GM12872 (cell line): Measurements from ENCODE around the gene LMX1A.

Experiments
- TF ChIP-seq, protein P1 (sequence below): IDR thresholded peaks from 3 replicates; pipeline ENCODE4 v1.5.1; 2011; ENCODE audit warnings: low read depth, mild to moderate bottlenecking, low read length, moderate library complexity; ENCODE audit not compliant: insufficient read depth

LMX1A gene

DNA sequence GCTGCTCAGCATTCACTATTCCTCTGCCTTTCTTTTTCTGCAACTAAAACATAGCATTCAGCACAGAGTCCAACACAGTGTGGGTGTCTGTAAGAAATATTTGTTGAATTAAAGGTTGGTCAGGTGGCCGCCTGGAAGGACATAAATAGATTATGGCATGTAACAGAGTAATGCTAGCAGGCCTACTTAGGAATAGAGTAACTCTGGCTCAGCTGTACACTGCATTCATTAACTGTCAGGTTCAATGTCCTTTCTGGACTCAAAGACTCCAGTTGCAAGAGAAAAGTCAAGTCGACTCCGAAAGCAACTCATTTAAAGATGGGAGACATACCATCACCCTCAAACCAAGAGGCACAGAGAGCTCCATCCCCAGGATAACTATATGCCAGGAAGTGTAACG lies 116.0 kb downstream of the LMX1A start:
- TF ChIP-seq, protein P1, sequence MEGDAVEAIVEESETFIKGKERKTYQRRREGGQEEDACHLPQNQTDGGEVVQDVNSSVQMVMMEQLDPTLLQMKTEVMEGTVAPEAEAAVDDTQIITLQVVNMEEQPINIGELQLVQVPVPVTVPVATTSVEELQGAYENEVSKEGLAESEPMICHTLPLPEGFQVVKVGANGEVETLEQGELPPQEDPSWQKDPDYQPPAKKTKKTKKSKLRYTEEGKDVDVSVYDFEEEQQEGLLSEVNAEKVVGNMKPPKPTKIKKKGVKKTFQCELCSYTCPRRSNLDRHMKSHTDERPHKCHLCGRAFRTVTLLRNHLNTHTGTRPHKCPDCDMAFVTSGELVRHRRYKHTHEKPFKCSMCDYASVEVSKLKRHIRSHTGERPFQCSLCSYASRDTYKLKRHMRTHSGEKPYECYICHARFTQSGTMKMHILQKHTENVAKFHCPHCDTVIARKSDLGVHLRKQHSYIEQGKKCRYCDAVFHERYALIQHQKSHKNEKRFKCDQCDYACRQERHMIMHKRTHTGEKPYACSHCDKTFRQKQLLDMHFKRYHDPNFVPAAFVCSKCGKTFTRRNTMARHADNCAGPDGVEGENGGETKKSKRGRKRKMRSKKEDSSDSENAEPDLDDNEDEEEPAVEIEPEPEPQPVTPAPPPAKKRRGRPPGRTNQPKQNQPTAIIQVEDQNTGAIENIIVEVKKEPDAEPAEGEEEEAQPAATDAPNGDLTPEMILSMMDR = no peak

- TF ChIP-seq, protein P1 = no peak
Observed at GRCh38 chr1:165239873-165240272, 116.6 kb downstream of the LMX1A start.

GRCh38 chr1:165235777-165236291 lies 120.7 kb downstream of the LMX1A start:
- TF ChIP-seq, protein P1 = no peak

- TF ChIP-seq, protein P1 = no peak
Observed at GRCh38 chr1:165235155-165235776, 121.2 kb downstream of the LMX1A start.

DNA sequence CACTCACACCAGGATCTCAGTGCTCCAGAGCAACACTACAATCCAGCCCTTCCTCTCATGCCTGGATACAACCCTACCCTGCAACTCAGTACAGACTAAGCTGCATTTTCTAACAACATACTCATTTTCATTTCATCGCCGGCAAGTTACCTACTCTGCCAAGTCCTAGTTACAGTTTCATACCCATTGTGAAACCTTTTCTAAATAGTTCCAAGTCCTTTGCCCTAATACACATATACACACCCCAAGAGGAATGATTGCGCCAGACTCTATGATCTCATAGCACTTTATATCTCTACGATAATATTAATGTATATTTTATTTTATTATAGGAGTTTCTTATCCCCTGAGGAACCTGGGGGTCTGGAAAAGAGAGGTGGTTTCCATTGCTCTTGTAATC lies 122.4 kb downstream of the LMX1A start:
- TF ChIP-seq, protein P1 = no peak

DNA sequence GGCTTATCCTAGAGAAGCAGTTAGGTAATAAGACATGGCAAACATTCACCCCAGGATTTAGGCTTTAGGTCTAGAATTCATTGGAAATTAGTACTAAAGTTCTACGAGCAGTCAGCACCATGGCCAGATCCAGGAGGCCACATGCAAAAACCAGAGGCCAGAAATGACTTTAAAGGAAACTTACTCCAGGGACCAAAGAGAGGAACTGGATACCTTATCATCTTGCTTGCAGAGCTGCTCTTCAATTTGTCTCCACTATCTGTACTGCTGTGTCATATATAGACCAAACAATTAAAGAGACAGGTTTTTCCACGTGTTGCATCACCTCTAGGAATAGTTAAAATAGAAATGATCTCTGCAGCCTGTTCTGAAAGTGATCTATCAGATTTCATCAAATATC lies 127.8 kb downstream of the LMX1A start:
- TF ChIP-seq, protein P1 = no peak

DNA sequence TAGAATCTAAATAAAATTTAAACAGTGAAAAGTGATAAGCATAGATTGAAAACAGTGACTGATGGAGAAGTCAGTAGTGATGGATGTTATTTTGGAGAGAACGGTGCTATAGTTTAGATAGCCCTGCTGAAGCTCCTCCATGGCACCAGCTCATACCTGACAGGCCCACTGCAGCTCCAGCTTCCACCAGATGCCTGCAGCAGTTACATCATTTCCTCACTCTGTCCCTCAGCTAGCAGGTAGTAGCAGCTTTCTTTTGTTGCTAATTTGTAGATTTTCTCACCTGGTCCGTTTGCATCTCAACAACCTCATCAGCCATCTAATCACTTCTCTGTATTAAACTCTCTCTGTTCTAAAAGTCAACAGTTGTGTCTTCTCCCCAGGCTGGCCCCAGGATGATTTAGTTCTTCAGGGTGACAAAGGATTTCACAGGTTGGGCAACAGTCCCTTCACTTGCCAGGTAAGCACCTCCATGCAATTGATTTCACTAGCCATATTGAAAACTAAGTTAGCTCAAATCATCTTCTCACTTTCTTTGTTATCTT lies 128.3 kb downstream of the LMX1A start:
- TF ChIP-seq, protein P1 = no peak
